Frontal cortex (tissue), 4 donors: ENCODE measurements around the gene FRMPD2. TPM values are rescaled to one million over a fixed set of nuclear protein-coding genes. Genes with fewer than 3 reads are reported as not detected.
"Not testable (repeated sequence)": the region's sequence is repeated elsewhere in the genome, so short reads cannot be mapped to it uniquely, and the experiment has no call there.

Source experiments
- DNase-seq, 2 donors: peaks; one replicate each; pipeline ENCODE4 v3.0.0; 2012; ENCODE audit warnings: low spot score in 2 of 2
- FAIRE-seq: peaks from 2 replicates; lab custom pipeline; 2012; peaks lifted over from hg19 to GRCh38; lab: Jason Lieb, UNC
- total RNA-seq: library from RNA; depleted of rRNA; stranded (reverse); fragments of >200 nt; gene quantifications from one replicate; pipeline ENCODE4 v1.2.3, GENCODE V29; 2014
- donor health status: control.
- donor health status: control.
- donor health status: control.

The FRMPD2 gene
- total RNA-seq, 1 donor from 2014 or later, result 3.3 TPM

DNA sequence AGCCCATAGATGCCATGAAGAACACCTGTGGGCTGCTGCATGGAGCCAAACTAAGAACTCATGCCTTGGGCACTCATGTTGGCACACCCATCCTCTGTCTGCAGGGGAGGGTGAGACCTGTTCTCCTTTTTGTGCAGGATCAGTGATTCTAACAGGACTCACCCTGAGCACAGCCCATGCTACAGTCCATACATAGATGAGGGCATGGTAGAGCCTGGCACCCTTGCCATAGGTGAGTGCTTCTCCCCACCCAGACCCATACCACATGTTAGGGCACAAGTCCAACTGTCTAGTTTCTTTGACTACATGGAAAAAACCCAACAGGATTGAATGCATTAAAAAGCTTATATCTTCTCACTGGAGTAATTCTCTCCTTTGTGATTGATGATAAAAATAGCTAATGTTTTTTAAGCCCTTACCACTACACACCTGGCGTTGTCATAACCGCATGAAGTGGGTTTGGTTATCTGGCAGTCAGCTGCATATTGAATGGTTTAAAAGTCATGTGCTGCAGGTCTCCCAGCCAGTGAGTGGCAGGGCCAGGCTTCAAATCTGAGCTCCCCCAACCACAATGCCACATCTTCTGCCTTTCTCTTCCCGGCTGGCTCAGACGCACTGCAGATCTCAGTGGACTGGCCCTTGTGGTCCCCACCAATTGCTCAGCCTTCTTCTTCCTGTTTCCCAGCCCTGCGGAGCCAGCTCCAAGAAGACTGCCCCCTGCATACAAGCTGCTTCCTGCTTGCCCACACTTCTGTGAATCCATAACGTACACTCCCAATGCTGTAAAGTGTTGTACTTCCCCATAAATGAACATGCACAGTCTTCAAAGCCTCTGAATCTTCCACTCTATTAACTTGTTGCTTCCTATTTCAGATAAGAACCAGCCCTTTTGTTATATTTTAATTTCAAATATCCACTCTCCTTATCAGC is 120.0 kb downstream of the FRMPD2 start:
- not testable (repeated sequence) for FAIRE-seq, DNase-seq

DNA sequence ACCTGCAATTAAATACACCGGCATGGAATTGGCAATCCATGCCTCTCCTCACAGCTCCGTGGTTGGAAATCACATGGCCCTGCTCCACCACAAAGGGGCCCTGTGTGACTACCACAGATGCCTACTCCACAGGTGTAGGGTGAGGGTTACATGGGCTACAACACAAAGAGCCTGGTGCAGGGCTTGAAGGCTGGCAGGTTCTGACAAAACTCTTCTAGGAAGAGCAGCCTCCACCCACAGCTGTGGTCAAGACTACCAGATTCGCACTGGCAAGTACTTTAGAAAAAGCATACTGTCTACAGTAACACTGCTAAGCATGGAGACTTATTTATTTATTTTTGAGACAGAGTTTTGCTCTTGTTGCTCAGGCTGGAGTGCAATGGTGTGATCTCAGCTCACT is 126.9 kb downstream of the FRMPD2 start:
- FAIRE-seq, DNase-seq: not testable (repeated sequence)

DNA sequence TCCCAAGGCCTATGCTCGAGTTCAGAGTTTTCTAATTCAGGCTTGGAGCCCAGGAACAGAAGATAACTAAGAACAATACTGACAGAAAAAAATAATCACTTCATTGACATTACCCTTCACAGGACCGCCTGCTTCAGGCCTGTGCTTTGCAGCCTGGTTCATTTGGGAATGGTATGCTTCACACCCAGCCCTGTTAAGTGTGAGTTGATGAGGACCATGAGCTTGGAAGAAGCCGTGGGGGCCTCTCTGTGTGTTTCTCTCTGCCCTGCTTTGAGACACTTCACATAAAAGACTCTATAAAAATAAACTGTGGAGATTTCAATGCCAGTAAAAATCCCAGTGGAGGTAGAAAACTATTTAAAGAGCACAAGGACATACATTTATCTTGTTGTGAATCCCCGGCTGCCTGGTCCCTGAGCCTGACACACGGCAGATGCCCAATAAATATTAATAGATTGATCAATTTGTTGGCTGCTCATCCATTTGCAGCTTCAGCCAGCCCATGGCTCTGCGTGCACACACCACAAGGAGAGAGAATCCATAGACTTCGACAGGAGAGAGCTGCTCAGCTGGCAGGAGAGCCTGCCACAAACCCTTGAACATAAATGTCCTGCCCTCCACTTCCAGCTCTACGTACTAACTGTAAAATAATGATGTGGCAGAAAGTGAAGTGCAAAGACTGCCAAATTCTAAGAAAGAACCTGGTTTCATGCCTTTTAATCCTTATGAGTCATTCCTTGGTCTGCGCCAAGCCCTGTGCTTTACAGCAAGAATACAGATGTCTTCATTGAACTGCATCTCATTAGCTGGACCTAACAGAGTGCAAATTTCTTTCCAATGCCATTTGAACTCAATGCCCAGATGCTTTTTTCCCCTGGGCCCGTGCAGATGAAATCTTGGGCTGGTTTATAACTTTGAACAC is 130.5 kb downstream of the FRMPD2 start:
- not testable (repeated sequence) for DNase-seq, FAIRE-seq

DNA sequence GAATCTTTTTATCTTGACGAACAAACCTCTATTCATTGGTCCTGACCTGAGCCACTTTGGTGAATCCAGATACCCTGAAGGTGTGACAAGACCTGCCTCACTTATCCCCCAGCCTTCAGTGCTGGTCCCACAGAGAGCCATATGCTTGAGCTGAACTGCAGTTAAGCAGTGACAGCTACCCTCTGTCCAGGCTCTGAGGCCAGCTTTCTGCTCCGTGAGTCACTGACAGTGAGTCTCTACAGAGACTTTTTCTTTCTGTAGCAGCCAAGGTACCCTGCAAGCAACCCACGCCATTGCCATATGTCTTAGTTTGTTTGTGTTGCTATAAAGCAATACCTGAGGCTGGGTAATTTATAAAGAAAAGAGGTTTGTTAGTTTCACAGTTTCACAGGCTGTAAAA is 133.5 kb downstream of the FRMPD2 start:
- FAIRE-seq, result not testable (repeated sequence)

DNA sequence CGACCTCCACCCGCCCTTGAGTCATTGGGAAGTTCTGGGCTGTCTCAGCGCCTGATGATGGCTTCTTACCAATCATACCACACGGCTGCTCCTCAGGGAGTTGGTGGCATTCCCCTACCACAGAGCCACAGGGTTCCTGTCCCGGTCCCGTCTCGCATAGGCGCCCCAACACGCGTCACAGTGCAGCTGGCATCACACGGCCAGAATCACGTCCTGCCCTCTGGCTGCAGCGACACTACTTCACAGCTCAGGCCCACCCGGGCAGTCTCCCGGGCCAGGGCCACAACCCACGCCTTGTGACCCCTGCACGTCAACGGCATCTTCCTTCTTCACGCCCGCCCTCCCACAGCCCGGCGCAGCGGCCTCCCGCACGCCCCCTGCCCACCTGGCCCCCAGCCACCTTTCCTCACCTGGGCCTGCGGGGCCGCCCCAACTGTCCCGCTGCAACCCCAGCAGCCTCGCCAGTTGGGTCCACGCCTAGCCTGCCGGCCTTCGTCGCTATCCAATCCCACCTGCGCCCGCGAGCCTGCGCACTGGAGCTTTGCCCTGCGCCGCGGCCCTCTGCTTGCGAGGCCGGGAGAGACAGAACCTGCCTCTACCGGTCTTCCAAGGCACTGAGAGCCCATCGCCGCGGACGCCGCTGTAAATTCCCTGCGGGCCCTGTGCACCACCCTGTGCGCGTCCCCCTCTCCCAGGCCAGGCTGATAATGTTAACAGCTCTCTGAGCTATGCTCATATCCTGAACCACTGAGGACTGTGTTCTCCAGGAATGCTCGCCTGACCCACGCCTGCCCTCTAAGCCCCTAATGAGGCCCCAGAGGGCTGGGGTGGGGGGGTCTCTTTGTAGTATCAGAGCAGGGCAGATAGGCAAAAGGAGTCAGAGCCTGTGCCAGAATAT is 134.3 kb downstream of the FRMPD2 start:
- not testable (repeated sequence) for DNase-seq, FAIRE-seq

More for the DNA sequence above, 133.5 kb downstream of the FRMPD2 start:
- DNase-seq, result not testable (repeated sequence)

DNA sequence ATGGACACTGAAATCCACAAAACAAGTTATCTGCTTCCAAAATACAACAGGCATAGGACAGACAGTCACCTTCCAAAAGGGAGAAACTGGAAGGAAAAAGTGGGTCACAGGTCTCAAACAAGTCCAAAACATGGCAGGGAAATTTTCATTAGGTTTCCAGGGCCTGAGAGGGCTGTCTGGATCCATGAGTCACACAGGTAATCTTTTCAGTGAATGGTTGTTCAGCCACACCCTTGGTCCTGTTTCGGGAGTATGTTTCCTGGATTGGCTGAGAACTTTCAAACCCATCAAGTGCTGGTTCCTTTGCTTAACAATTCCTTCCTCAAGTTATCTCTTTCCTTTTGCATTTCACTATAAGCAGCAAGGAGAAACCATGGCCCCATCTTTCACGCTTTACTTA is 145.5 kb downstream of the FRMPD2 start:
- DNase-seq, FAIRE-seq: not testable (repeated sequence)

DNA sequence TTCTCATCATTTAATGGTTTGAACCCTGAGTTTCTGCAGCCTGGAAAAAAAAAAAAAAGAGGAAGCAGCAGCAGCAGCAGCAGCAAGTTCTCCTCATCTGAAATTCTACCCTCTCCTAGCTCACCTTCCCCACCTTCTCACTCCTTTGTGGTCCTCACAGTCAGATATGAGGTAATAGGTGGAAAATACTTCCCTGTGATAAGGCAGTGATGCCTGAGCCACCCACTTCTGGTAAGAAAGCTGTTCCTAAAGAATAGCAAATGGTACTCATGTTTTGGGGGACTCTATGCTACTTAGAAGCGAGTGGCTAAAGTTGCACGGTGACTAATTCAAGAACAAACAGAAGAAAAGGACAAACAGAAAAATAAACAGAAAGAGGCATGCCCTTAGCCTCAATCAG is 148.2 kb downstream of the FRMPD2 start:
- DNase-seq, FAIRE-seq: not testable (repeated sequence)

DNA sequence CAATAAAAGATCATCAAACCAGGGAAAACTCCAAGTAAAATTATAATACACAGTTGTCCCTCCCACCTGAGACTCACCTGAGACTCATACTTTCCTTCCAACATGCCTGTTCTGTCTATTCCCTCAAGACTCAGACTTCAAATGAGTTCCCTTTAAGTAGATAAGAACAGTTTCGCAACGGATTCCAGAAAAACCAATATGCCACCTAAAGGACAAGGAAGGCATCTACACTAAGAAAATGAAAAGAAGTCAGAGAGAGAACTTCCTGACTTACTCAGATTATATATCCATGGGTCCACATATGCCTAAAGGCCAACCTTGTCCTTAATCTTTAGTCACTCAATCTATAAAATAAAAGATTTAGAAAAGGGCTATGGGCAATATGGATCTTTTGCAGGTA is 148.9 kb downstream of the FRMPD2 start:
- FAIRE-seq, result not testable (repeated sequence)

DNA sequence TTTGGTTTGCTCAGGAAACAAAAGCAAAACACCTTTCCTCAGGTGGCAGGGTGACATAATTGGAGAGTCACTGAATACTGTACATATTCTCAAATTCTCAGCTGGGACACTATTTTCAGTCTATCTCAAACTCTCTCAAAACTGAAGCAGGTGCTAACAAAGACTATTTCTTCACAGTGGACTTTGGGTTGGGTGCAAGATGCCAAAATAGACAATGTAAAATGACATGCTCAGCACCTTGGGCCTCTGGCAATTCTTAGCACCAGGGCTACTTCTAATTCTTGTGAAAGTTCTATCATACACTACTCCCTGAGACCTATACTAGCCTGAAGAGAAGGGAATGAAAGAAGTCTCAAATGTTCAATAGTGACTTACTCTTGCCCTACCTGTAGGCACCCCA is 151.9 kb downstream of the FRMPD2 start:
- not testable (repeated sequence) for DNase-seq, FAIRE-seq

More for the DNA sequence above, 148.9 kb downstream of the FRMPD2 start:
- DNase-seq, result not testable (repeated sequence)

DNA sequence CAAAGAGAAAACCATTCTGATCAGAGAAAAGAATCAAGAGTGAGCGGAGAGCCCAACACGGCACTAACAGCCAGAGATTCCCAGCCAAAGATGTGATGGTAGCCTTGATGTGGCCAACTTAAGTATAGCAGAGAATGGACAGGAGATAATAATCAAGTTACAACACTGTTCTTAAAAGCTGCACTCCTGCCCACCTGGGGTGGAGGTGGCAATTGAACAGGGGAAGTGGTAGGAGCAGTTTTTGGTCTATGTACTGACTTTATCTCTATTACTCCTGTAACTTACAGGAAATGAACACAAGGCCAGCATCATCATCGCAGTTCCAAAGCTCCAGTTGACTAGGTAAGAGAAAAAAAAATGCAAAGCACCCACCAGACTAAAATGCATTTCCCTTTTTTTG is 164.2 kb downstream of the FRMPD2 start:
- FAIRE-seq, DNase-seq: not testable (repeated sequence)

Other genes starting within 250 kb of the FRMPD2 start
- gene MAPK8, start 32.0 kb upstream of the FRMPD2 start, total RNA-seq, result 241 TPM